ENCODE results near the gene EPAS1.

DNA sequence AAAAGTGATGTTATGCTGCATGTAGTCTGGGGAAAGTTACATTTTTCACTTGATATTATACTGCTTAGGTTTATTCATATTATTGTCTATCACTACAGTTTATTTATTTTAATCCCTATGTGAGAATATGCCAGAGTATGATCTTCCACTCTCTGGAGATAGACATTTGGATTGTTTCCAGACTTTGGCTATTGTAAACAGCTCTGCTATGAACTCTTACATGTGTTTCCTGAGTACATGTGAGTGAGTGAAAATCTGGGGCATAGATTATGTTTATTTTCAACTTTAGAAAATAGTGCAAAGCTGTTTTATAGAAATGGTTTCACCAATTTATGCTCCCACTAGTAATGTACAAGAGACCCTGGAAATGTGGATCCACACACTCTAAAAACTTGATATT is 49.0 kb upstream of the EPAS1 start:
- TF ChIP-seq, protein P1, sequence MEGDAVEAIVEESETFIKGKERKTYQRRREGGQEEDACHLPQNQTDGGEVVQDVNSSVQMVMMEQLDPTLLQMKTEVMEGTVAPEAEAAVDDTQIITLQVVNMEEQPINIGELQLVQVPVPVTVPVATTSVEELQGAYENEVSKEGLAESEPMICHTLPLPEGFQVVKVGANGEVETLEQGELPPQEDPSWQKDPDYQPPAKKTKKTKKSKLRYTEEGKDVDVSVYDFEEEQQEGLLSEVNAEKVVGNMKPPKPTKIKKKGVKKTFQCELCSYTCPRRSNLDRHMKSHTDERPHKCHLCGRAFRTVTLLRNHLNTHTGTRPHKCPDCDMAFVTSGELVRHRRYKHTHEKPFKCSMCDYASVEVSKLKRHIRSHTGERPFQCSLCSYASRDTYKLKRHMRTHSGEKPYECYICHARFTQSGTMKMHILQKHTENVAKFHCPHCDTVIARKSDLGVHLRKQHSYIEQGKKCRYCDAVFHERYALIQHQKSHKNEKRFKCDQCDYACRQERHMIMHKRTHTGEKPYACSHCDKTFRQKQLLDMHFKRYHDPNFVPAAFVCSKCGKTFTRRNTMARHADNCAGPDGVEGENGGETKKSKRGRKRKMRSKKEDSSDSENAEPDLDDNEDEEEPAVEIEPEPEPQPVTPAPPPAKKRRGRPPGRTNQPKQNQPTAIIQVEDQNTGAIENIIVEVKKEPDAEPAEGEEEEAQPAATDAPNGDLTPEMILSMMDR (IDR thresholded peaks at IDR 0.05) = no peak
- TF ChIP-seq EP300 (IDR thresholded peaks at IDR 0.05; ENCODE audit: low read depth) = no peak
- TF ChIP-seq POLR2A (IDR thresholded peaks at IDR 0.05) = no peak
- no peak for TF ChIP-seq POLR2AphosphoS5 (IDR thresholded peaks at IDR 0.05)

Measured in transverse colon (tissue), 4 donors.